HG02588 (cell line): ENCODE data around the gene ATP6AP1.

Experiments used
- ATAC-seq: cut with Tn5 transposase; IDR thresholded peaks from one replicate; pipeline ENCODE4 v1.9.1; 2021; ENCODE audit warnings: mild to moderate bottlenecking, moderate library complexity; ENCODE audit not compliant: unreplicated experiment

The ATP6AP1 gene

DNA sequence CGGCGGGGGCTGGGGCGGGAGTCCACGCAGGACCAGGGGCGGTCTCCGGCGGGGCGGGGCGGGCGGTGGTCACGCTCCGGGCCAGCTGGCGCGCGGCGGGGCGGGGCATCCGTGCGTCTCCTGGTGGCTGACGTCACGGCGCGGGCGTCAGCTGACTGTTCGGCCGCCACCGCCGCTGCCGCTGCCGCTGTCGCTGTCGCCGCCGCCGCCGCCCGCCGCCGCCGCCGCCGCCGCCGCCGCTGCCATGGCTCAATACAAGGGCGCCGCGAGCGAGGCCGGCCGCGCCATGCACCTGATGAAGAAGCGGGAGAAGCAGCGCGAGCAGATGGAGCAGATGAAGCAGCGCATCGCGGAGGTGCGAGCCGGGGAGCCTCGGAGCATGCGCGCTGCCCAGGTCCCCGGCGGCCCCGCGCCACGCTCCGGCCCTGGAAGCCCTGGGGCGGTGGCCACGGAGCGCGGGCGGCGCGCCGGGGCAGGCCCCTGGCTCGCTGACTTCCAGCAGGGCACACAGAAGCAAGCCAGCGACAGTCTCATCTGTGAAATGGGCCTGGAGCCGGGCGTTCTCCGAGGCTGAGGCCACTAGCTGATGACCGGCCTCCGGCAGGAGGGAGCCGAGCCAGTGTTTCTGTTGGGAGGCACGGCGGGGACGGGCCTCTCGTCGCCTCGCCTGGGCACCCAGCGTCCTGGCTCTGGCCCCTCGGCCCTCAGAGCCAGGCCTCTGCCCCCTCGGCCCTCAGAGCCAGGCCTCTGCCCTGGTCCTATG is 15.7 kb downstream of the ATP6AP1 start, which contains the start of gene FAM50A:
TSS of gene FAM50A (plus strand) at position 150 of the 763 bp plus-strand sequence. CDS start at position 245, 95 bp downstream.
- ATAC-seq = peak; percentile 87

DNA sequence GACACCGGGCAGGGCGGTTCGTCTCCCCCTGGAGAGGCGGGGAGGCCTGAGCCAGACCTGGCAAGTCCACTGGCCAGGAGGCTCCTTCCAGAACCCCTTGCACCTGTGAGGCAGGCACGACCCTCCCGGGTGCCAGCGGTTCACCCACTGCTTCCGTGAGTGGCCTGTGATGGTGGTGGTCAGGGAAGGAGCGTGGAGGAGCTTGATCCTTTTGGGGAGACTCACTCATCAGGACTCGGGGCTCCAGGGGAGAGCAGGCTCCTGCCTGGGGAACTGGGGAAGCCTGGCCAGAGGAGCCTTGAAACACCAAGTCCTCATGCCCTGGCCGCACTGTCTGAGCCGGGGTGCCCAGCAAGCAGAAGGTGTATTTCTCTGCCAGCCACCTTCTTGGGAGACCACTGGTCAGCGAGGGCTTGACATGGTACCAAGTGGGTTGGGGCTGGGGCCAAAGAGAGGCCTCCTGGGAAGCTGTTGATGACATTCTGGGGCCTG is 16.3 kb downstream of the ATP6AP1 start:
- ATAC-seq = no peak

DNA sequence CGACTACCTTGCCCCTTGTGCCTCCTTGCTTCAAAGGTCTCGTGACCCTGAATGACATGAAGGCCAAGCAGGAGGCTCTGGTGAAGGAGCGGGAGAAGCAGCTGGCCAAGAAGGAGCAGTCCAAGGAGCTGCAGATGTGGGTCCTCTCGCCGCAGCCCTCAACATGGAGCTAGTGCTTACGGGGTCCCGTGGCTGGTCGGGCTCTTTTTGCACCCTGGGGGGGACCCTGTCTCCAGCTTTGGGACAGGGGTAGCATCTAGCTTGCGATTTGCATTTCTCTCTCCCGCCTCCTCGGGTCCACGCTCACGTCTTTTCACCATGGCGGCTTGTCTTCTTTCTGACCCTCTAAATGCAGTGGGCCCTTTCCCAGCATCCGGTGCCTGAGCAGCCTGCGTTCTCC is 17.3 kb downstream of the ATP6AP1 start:
- ATAC-seq = no peak

DNA sequence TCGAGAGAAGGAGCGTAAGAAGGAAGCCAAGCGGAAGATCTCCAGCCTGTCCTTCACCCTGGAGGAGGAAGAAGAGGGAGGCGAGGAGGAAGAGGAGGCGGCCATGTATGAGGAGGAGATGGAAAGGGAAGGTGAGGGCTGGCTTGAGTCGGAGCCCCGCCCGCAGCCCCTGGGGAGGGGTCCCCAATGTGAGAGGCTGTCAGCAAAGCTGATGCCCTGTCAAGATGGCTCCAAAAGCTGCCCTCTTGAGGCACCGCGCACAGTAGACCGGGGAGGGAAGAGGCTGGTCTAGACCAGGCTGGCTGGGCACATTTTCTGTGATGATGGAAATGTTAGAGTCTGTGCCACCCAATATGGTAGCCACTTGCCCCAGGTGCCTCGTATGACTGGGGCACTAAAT is 18.0 kb downstream of the ATP6AP1 start:
- ATAC-seq = no peak

DNA sequence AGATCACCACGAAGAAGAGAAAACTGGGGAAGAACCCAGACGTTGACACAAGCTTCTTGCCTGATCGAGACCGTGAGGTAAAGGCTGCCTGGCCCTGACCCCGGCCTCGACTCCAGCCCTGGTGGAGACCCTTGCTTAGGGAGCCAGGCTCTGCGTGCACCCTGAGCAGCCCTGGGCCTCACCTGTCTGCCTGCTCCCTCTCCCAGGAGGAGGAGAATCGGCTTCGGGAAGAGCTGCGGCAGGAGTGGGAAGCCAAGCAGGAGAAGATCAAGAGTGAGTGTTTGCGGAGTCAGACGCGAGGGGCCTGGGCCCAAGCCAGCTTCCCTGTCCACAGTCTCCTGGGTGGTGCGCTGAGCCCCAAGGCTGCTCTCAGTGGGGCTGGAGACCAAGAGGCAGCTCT is 20.0 kb downstream of the ATP6AP1 start:
- no peak for ATAC-seq

DNA sequence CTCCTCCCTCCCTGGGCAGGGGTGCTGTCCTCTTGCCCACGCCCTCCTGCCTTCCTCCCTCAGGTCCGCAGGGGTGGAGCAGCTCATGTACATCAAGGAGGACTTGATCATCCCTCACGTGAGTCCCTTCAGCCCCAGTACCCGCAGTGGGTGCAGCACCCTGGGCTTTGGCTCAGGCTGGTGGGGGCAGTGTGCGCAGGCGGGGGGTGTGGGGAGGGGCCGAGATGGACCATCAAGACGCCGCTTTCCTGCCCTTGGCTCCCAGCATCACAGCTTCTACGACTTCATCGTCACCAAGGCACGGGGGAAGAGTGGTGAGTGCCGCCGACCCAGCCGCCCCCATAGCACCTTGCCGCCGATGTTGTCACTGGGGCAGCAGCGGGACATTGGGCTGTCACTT is 21.1 kb downstream of the ATP6AP1 start:
- ATAC-seq = no peak

DNA sequence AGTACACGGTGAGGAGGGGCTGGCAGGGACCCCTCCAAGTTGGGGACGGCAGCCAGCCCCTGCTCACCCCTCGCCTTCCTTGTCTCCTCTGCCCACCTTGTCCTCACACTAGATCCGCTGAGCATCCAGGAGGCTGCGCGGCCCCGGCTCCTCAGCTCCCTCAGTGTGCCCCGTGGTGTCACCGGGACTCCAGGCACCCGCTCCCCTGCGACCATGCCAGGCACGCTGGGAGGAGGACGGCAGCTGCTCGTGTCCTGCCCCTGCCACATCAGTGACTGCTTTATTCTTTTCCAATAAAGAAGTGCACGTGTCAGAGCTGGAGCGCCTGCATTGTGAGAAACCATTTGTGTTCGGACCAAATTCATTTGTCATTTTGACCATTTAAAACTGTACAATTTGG is 21.8 kb downstream of the ATP6AP1 start:
- ATAC-seq = no peak

DNA sequence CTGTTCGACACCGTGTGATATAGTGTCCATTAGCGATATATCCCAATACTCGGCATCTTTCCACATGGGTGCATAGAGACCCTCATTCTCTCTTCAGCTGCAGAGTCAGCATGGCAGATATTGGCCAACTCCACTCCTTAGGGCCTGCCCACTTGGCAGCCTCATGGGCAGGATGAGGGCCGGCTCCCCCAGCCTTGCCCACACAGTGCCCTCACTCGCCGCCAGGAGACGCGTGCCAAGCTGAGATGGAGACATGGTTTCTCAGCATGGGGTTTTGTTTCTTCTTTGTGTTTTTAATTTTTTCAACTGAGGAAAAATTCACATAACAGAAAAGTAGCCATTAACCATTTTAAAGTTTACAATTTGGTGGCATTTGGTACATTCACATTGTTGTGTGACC is 24.3 kb downstream of the ATP6AP1 start:
- ATAC-seq = no peak

DNA sequence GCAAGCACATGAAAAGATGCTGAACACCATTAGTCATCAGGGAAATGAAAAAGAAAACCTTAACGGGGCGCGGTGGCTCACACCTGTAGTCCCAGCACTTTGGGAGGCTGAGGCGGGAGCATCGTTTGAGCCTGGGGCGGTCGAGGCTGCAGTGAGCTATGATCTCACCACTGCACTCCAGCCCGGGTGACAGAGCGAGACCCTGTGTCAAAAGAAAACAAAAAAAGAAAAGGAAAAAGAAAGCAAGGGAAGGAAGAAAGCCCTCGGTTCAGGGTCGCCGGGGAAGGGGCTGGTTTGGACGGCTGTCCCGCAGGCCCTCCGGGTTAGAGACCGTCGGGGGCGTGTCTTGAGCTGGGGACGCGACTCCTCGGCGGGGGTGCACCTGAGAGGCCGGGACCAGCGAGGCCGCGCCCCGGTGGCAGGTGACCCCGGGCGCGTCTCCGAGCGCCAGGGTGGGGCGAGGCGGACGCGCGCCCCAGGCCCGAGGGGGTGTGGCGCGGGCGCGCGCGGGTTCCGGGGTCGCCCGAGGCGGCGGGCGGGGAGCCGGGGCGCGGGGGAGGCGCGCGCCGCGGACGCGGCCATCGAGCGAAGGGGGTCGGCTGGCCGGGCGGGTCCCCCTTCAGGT is 29.1 kb downstream of the ATP6AP1 start:
- peak; percentile 44 for ATAC-seq

DNA sequence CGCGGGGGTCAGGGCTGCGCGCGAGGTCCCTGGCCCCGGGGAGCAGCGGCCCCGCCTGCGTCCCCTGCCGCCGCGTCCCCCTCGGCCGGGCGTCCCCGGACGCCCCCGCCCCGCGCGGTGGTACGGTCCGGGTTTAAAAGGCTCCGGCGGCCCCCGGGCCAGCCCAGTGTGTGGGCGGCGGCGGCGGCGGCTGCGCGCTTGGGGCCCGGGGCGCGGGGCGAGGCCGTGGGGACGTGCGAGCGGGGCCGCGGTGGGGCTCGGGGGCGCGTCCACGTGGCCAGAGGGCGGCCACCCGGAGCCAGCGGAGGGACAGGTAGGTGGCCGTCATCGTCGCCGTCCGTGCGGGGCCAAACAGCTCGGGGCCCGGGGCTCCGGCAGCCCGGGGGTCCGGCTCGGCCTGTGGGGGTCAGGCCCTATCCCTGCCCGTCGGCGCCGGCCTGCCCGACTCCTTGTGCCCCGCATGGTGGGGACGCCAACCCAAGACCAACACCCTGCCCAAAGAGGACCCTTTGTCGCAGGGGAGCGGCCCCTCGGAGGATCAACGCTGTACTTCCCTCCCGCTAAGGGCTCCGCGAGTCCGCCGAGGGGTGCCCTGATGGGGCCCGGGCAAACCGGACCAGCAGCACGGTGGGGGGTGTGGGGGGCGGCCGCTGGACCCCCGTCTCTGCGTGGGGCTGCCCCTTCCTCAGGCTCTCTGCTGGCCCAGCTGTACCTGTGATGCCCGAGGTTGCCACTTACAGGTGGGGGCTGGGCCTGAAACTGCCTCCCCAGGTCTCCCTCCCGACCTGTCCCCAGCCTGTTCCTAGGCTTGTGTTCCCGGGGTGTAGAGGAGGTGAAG is 29.9 kb downstream of the ATP6AP1 start, which contains the start of gene PLXNA3:
TSS of gene PLXNA3 (plus strand) at position 166 of the 838 bp plus-strand sequence. CDS start 1,903 bp downstream, outside the sequence.
- peak; percentile 68 for ATAC-seq

DNA sequence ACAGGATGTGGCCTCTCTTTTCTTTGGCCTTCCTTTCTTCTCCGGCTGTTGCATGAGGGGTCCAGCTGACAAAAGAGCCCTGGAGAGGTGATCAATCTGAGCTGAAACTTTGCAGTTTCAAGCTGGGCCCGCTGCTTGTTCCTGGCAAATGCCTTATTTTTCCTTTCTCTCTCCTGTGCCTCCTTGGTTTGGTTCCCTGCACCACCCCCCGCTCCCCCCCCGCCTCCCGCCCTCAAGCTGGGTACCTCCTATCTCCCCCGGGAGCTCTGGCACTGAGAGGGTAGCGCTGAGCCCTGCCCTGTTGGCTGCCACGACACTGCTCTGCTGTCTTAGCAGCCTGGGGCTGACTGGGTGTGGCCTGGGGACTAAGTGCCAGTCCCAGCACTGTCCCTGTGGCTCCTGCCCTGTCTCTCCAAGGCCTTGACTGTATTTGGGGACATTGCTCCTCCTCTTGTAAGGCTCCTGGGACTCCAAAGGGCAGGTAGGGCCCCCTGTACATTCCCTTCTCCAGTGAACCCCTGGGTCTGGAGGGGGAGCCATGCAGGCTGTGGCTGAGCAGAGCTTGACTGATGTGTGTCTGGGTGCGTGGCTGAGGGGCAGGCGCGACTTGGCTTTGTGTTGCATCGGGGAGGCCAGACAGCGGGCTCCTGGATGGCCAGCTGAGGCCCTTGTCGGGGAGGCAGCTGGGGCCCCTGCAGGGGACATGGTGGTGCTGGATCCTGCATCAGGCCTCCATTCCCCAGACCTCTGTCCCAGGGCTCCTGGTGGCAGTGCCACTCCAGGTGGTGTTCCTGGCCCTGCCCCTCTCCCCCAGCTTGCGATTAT is 30.7 kb downstream of the ATP6AP1 start:
- ATAC-seq = no peak

DNA sequence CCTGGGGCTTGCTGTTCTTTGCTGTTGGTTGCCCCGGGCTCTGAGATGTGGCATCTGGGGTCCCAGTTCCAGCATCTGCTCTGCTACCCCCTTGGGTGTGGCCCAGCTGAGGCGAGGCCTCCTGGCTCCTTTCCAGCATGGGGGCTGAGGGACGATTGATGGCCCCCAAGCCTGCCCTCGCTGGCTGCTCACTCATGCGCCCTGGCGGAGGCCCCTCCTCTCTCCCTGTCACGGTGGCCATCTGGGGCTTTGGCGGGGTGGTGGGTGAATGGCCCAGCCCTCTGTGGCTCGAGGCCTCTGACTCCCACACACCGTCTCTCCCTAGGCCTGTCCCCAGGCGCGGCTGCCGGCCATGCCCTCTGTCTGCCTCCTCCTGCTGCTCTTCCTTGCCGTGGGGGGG is 31.4 kb downstream of the ATP6AP1 start:
- ATAC-seq = no peak

DNA sequence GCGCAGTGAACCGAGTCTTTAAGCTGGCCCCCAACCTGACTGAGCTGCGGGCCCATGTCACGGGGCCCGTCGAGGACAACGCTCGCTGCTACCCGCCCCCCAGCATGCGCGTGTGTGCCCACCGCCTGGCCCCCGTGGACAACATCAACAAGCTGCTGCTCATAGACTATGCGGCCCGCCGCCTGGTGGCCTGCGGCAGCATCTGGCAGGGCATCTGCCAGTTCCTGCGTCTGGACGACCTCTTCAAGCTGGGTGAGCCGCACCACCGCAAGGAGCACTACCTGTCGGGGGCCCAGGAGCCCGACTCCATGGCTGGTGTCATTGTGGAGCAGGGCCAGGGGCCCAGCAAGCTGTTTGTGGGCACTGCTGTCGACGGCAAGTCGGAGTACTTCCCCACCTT is 31.8 kb downstream of the ATP6AP1 start:
- no peak for ATAC-seq

DNA sequence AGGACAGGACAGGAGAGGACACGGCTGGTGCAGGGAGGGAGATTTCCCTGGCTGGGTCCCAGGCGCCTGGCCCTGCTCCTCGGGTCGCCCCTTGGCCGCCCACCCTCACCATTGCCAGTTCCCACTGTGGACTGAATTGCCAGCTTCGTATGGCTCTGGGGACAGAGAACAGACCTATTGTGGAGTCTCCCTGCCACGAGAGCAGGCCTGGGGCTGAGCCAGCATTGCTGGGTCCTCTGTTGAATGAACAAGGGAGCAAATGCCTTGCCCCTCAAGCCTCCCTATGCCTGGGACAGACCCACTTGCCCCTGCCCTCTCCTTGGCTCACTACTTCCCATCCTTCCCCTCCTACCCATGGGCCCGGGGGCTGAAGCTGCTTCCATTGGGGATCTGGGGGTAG is 33.9 kb downstream of the ATP6AP1 start:
- no peak for ATAC-seq

DNA sequence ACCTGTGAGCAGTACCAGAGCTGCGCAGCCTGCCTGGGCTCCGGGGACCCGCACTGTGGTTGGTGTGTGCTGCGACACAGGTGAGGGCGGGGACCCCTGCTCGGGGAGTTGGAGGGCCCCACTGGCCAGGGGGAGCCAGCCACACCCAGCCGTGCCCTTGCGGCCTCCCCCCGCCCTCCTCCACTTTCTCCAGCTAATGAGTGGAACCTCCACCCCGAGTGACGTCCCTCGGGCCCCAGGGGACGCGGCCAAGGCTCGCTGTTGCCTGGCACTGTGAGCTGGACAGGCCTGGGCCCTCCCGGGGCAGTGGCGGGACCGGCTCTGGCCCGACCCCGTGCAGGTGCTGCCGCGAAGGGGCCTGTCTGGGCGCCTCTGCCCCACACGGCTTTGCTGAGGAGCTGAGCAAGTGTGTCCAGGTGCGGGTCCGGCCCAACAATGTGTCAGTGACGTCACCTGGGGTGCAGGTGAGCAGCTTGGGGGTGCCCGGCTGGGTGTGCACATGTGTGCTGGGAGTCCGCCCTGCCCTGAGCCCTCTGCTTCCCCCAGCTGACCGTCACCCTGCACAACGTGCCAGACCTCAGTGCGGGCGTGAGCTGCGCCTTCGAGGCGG is 35.2 kb downstream of the ATP6AP1 start:
- ATAC-seq = no peak

DNA sequence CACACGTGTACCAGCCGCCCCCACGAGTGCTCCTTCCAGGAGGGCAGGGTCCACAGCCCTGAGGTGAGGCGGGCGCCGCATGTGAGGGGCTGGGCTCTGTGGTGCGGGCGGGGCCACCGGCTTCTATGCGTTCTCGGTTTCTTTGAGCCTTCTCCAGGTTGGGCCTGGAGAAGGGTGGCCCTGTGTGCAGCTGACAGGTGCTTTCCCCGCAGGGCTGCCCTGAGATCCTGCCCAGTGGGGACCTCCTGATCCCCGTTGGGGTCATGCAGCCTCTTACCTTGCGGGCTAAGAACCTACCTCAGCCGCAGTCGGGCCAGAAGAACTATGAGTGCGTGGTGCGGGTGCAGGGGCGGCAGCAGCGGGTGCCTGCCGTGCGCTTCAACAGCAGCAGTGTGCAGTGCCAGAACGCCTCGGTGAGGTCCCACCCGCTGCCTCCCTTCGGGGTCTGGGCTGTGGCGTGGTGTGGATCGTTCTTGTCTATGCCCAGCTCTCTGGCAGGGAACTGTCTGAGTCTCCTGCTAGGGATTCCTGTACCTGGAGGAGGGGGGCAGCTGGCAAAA is 36.4 kb downstream of the ATP6AP1 start:
- no peak for ATAC-seq

DNA sequence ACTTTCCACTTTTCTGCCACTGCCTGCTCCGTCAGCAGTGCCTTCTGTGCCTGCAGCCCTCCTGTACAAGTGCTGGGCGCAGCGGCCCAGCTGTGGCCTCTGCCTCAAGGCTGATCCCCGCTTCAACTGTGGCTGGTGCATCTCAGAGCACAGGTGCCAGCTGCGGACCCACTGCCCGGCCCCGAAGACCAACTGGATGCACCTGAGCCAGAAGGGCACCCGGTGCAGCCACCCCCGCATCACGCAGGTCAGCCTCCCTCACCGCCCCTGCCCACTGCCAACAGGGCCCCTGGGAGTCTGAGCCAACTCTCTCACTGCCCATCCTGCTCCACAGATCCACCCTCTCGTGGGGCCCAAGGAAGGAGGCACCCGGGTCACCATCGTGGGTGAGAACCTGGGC is 37.1 kb downstream of the ATP6AP1 start:
- ATAC-seq = no peak

DNA sequence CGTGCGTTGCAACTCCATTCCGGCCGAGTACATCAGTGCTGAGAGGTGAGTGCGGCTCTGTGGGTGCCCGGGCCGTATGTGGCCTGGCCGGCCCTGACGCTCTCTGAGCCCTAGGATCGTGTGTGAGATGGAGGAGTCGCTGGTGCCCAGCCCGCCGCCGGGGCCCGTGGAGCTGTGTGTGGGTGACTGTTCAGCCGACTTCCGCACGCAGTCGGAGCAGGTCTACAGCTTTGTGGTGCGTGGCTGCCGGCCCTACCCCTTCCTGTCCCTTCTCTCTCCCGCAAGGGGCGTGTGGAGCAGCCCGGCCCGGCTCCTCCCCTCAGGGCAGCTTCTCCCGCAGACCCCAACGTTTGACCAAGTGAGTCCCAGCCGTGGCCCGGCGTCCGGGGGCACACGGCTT is 37.6 kb downstream of the ATP6AP1 start:
- no peak for ATAC-seq

DNA sequence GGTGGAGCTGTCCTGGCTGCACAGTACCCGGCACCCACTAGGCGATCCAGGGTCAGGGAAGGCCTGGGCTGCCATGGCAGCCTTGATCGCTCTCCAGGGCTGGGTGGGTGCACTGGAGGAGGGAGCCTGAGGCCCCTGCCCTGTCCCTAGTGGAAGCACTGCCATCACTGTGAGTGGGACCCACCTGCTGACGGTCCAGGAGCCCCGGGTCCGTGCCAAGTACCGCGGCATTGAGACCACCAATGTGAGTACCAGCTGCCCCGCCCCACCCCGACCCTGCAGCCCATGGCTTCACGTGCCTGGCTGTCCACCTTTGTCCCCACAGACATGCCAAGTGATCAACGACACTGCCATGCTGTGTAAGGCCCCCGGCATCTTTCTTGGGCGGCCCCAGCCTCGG is 38.4 kb downstream of the ATP6AP1 start:
- ATAC-seq = no peak

DNA sequence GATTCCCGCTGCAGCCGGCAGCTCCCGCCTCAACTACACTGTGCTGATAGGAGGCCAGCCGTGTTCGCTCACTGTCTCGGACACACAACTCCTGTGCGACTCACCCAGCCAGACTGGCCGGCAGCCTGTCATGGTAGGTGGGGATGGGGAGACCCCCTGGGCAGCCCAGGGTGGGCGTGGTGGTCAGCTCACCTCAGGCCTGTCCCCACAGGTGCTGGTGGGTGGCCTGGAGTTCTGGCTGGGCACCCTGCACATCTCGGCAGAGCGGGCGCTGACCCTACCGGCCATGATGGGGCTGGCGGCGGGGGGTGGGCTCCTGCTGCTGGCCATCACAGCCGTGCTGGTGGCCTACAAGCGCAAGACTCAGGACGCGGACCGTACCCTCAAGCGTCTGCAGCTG is 39.1 kb downstream of the ATP6AP1 start:
- ATAC-seq = no peak
